ENCODE data around the gene SLITRK2. TPM values are rescaled to one million over a fixed set of nuclear protein-coding genes. Genes with fewer than 3 reads are reported as not detected.

SLITRK2 gene
- total and polyA plus RNA-seq, 10 of the 15 experiments (the other 5 are each of a cell fraction or from before 2014, with no cell fraction given), result not detected

- TF ChIP-seq BCL11A (IDR thresholded peaks at IDR 0.05; ENCODE audit: low read depth, low read length) (no peak), STAT3 (IDR thresholded peaks at IDR 0.05; ENCODE audit: low read depth, low read length) (no peak), RELB (IDR thresholded peaks at IDR 0.05; ENCODE audit: low read depth) (no peak), EED (IDR thresholded peaks at IDR 0.05; ENCODE audit: low read depth) (no peak)
Observed at GRCh38 chrX:145821898-145822571, 4.4 kb downstream of the SLITRK2 start (continued).

GRCh38 chrX:145823132-145823531 lies 5.5 kb downstream of the SLITRK2 start:
- FAIRE-seq (no peak), ATAC-seq (no peak), DNase-seq (ENCODE audit: low read depth, low spot score) (no peak)
- ChIA-PET POLR2A (no interaction called here), CTCF (no interaction called here), RAD21 (ENCODE audit: unreplicated experiment) (no interaction called here), SMC1A (ENCODE audit: uncharacterized antibody, unreplicated experiment) (no interaction called here)
- Histone ChIP-seq H3K27me3 (replicated peaks in 1 of 2; ENCODE audit: control insufficient read depth in 2 of 2, insufficient read depth in 2 of 2, low read length in 1 of 2) (no peaks in the 10 kb centered on the region), H3K4me2 (ENCODE audit: control insufficient read depth, insufficient read depth) (no peak overlapping the region), H3K27ac (ENCODE audit: control insufficient read depth, insufficient read depth) (no peak overlapping the region), H3K4me1 (ENCODE audit: control insufficient read depth, insufficient read depth, low read length) (no peaks in the 10 kb centered on the region), H3K9me3 (replicated peaks; ENCODE audit: control insufficient read depth, insufficient read depth, low read length) (no peaks in the 10 kb centered on the region; the same call in 2 of the 3 replicates), H3K79me2 (ENCODE audit: control insufficient read depth, insufficient read depth, low read length) (no peaks in the 10 kb centered on the region), H3K9ac (ENCODE audit: control insufficient read depth, insufficient read depth, low read length) (no peak overlapping the region), H3K4me3 (no peak overlapping the region), H2AFZ (ENCODE audit: control insufficient read depth, low read depth, low read length) (no peak overlapping the region), H3K36me3 (ENCODE audit: control insufficient read depth in 2 of 2, insufficient read depth in 2 of 2, low read length in 1 of 2) (no peaks in the 10 kb centered on the region), H4K20me1 (ENCODE audit: control insufficient read depth, insufficient read depth) (no peaks in the 10 kb centered on the region)
- in situ Hi-C loops (cut with MboI), result no loop called here
- BruUV-seq (replicated peaks), result no TSS peak
- intact Hi-C loops (cut with micrococcal nuclease; ENCODE audit: unreplicated experiment), result no loop called here
- WGBS (ENCODE audit: insufficient coverage, insufficient replicate concordance, low lambda C conversion rate, missing lambda C conversion rate), result 40% methylated on average over 7 of the region's 7 CpGs
- TF ChIP-seq GATAD2B (conservative IDR thresholded peaks at IDR 0.05; ENCODE audit: low read depth) (no peak), BCLAF1 (IDR thresholded peaks at IDR 0.05) (no peak), ATF7 (IDR thresholded peaks at IDR 0.05; ENCODE audit: low read depth) (no peak), ZNF207 (IDR thresholded peaks at IDR 0.05; ENCODE audit: borderline replicate concordance) (no peak), IRF4 (IDR thresholded peaks at IDR 0.05; ENCODE audit: low read depth, low read length) (no peak), IKZF1 (conservative IDR thresholded peaks at IDR 0.05) (no peak), SREBF2 (IDR thresholded peaks at IDR 0.05; ENCODE audit: low read length) (no peak), SKIL (IDR thresholded peaks at IDR 0.05; ENCODE audit: low read depth, poor library complexity, severe bottlenecking) (no peak), CEBPZ (IDR thresholded peaks at IDR 0.05; ENCODE audit: low read depth, low read length) (no peak)
